NCI-H1105 (cell line): Measurements from ENCODE around the gene MYH4.

Experiments used
- DNase-seq: peaks from one replicate; lab custom pipeline; 2025; lab: John Stamatoyannopoulos, UW

The MYH4 gene

GRCh38 chr17:10469459-10469858 is at the start of gene MYH4:
MYH4 (minus strand) TSS chr17:10469559; CDS start chr17:10466745, 2,814 bp downstream.
- DNase-seq, result no peak

GRCh38 chr17:10518271-10519037 is 49.1 kb upstream of the MYH4 start, which contains the start of gene MYH1:
MYH1 (minus strand) TSS chr17:10518542; CDS start chr17:10516642, 1,900 bp downstream.
- no peak for DNase-seq

- DNase-seq, result no peak
These were observed 47.3 kb upstream of the MYH4 start for GRCh38 chr17:10516638-10517037.

GRCh38 chr17:10516065-10516464 is 46.7 kb upstream of the MYH4 start:
- no peak for DNase-seq

GRCh38 chr17:10513299-10514067 is 44.1 kb upstream of the MYH4 start:
- no peak for DNase-seq

GRCh38 chr17:10512856-10513255 is 43.5 kb upstream of the MYH4 start:
- DNase-seq, result no peak

- no peak for DNase-seq
These were observed 30.6 kb upstream of the MYH4 start for GRCh38 chr17:10499950-10500349.

GRCh38 chr17:10492004-10492403 is 22.6 kb upstream of the MYH4 start:
- DNase-seq, result no peak

GRCh38 chr17:10482252-10482651 is 12.9 kb upstream of the MYH4 start:
- no peak for DNase-seq

- DNase-seq, result no peak
These were observed 8.3 kb upstream of the MYH4 start for GRCh38 chr17:10477701-10478100.

GRCh38 chr17:10474536-10474935 is 5.2 kb upstream of the MYH4 start:
- no peak for DNase-seq

- DNase-seq, result no peak
These were observed 2.5 kb upstream of the MYH4 start for GRCh38 chr17:10471858-10472257.

- no peak for DNase-seq
These were observed 6.0 kb downstream of the MYH4 start for GRCh38 chr17:10463402-10463801.

GRCh38 chr17:10460062-10460461 is 9.3 kb downstream of the MYH4 start:
- no peak for DNase-seq

- no peak for DNase-seq
These were observed 10.7 kb downstream of the MYH4 start for GRCh38 chr17:10458701-10459100.

GRCh38 chr17:10457952-10458351 is 11.4 kb downstream of the MYH4 start:
- DNase-seq, result no peak

GRCh38 chr17:10447026-10447931 is 22.1 kb downstream of the MYH4 start:
- DNase-seq, result no peak

GRCh38 chr17:10439816-10440215 is 29.5 kb downstream of the MYH4 start:
- DNase-seq, result no peak

GRCh38 chr17:10435096-10435495 is 34.3 kb downstream of the MYH4 start:
- no peak for DNase-seq

- DNase-seq, result no peak
These were observed 39.8 kb downstream of the MYH4 start for GRCh38 chr17:10429421-10430045.

GRCh38 chr17:10428781-10429180 is 40.6 kb downstream of the MYH4 start:
- DNase-seq, result no peak
